ENCODE results near the gene WDR33.

The WDR33 gene

GRCh38 chr2:127671557-127672302, 139.2 kb downstream of the WDR33 start:
- no peak for DNase-seq (ENCODE audit: low read depth)

DNA sequence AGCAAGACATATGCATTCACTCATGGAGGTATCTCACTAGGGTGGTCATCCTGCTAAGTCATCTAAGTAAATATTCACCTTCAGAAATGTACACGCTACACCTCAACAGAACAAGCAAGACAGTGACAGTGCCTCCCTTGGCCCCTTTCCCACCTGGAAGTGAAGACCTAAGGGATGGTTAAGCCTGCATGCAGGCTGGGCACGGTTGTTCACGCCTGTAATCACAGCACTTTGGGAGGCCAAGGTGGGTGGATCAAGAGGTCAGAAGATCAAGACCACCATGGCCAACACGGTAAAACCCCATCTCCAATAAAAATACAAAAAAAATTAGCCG, 140.0 kb downstream of the WDR33 start:
- no peak for DNase-seq (ENCODE audit: low read depth)

DNA sequence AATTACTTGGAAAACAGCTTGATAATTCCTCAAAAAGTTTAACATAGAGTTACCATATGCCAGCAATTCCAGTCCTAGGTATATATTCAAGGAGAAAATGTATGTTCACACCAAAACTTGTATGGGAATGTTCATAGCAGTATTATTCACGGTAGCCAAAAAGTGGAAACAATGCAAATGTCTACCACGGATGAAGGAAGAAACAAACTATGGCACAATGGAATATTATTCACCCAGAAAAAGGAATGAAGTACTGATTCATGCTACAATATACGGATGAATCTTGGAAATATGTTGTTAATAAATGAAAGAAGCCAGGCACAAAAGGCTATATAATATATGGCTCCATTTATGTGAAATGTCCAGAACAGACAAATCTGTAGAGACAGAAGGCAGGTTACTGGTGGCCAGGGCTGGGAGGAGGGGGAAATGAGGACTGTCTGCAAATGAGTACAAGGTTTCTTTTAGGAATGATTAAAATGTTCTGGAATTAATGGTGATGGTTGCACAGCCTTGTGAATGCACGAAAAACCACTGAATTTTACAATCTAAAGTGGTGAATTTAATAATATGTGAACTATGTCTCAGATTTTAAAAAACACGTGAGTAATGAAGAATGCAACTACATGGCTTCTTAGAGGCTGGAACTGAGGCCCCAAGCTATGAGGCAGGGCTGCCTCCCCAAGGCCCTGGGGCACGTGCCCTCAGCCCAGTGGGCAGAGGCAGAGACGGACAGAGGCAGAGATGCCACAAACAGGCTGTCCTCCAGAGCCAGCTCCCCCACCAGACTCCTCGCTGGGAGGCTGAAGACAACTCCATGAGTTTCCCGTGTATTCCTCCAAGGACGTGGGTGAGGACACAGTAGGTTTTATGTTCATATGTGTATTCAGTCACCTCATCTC, 140.7 kb downstream of the WDR33 start:
- no peak for DNase-seq (ENCODE audit: low read depth)

DNA sequence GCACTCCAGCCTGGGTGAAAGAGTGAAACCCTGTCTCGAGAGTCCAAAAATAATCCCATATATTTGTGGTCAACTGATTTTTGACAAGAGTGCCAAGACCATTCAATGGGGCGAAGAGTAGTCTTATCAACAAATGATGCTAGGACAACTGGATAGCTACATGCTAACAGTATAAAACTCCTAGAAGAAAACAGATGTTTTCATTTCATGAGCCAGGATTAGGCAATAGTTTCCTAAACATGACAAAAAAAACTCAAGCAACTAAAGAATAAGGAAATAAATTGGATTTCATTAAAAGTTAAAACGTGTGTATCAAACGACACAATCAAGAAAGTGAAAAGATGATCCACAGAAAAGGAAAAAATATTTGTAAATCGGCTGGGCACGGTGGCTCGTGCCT, 141.9 kb downstream of the WDR33 start:
- no peak for DNase-seq (ENCODE audit: low read depth)

DNA sequence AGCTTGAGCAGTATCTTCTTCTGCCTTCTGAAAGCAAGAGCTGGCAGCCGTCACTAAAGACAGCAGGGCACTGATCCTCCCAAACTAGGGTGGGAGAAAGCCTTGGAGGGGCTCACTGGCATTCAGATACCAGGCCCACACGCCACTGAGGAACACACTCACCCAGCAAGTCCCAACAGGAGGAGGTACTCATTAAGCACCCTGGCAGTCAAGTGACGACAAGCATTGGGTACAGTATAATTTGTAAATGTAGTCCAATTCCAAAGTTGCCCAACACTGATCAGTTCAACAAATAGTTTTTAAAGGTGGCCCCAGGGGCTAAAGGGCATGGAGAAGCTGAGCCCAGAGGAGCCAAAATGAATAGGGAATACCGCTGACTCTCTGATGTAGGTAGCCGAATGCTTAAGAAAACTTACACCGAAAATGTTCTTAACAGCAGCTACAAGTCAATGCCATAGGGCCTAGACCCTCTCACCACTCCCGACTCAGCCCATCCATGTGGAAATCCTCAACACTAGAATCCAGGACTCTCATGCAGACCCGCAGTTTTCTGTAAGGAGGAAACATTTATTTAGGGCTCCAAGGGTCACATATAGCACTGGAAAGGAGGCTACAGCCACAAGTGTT, 145.6 kb downstream of the WDR33 start:
- DNase-seq (ENCODE audit: low read depth), result no peak

- no peak for DNase-seq (ENCODE audit: low read depth)
Observed at GRCh38 chr2:127664895-127665225, 146.1 kb downstream of the WDR33 start.

DNA sequence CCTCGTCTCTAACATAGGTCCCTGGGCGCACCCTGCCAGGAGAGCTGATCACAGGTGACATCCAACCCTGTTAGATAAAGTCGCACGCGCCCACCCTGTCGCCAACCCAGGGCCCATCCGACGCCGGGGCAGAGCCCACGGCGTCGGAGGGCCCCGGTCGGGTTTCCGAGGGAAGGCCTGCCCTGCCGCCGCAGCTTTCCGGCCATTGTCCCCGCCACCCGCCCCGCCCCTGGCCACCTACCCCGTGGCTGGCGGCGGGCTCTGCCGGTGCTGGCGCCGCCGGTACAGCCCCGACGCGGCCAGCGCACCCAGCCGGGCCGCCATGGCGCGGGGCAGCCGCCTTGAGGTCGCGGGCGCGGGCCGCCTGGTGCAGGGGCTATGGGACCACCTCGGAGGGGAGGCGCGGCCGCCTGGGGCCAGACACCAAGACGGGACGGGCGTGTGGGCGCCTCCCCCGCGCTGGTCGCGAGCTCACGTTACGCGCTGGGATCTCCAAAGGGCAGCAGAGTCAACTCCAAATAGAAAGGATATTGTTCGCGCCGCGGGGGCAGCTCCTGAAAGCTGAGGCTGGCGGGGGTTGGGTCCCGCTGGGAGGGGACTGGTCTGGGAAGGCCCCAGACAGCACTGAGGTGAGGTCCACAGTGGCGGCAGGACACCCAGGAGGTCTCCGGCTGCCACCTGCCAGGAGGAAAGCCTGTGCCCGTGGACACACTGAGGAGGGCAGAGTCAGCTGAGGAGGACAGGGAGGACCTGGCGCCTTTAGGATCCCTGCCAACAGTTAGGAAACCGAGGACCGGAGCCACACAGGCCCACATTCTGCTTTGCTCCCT, 146.7 kb downstream of the WDR33 start:
- no peak for DNase-seq (ENCODE audit: low read depth)

DNA sequence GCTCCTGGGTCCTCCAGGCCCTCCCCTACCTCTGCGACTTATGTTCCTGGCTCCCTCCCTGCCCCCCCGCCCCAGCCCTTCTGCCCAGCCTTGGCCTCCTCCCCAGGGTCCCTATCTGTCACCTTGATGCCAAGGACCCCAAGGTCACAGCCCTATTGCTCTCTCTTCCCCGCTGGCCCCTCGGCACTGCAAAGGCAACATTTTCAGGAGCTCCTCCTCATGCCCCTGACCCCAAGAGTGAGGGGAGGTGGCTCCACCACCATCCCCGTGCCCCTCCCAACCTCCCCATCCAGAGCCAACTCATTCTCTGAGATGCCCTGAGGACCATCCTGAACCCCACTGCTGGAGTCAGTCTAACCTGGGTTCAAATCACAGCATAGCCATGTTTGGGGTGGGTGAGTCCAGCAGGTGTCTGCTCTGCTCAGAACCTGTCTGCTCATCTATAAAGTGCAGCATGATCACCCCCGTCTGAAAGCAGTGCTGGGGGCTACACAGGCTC, 147.4 kb downstream of the WDR33 start:
- DNase-seq (ENCODE audit: low read depth), result no peak

GRCh38 chr2:127662937-127663565, 147.9 kb downstream of the WDR33 start:
- DNase-seq (ENCODE audit: low read depth), result no peak

DNA sequence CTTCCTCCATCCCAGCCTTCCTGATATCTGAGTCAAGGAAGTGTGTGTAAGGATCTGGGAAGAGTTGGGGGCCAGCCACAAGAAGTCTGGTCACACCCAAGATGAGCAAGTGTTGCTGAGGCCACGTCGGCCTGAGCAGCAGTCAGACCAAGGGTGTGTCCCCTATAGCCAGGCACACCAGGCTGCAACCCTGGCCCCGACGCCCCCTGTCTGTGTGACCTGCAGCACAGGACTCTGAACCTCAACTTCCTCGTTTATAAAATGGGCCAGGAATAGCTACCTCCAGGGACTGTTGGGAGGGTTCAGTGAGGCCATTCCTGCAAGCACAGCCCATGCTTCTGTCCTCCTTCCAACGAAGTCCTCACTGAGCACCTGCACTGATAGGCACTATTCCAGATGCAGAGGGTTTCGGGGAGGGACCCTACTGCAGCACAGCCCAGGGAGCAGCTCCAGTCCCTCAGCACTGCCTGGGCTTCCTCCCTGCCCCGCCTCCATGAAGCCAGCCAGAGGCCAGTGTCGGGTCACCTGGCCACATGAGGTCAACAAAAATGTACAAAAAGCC, 148.9 kb downstream of the WDR33 start:
- no peak for DNase-seq (ENCODE audit: low read depth)

GRCh38 chr2:127661072-127661649, 149.8 kb downstream of the WDR33 start:
- no peak for DNase-seq (ENCODE audit: low read depth)

- DNase-seq (ENCODE audit: low read depth), result no peak
Observed at GRCh38 chr2:127660291-127660578, 150.7 kb downstream of the WDR33 start.

- no peak for DNase-seq (ENCODE audit: low read depth)
Observed at GRCh38 chr2:127659408-127660290, 151.3 kb downstream of the WDR33 start.

- DNase-seq (ENCODE audit: low read depth), result no peak
Observed at GRCh38 chr2:127658641-127659407, 152.1 kb downstream of the WDR33 start.

- DNase-seq (ENCODE audit: low read depth), result no peak
Observed at GRCh38 chr2:127658146-127658545, 152.8 kb downstream of the WDR33 start.

GRCh38 chr2:127657232-127657595, 153.8 kb downstream of the WDR33 start:
- no peak for DNase-seq (ENCODE audit: low read depth)

DNA sequence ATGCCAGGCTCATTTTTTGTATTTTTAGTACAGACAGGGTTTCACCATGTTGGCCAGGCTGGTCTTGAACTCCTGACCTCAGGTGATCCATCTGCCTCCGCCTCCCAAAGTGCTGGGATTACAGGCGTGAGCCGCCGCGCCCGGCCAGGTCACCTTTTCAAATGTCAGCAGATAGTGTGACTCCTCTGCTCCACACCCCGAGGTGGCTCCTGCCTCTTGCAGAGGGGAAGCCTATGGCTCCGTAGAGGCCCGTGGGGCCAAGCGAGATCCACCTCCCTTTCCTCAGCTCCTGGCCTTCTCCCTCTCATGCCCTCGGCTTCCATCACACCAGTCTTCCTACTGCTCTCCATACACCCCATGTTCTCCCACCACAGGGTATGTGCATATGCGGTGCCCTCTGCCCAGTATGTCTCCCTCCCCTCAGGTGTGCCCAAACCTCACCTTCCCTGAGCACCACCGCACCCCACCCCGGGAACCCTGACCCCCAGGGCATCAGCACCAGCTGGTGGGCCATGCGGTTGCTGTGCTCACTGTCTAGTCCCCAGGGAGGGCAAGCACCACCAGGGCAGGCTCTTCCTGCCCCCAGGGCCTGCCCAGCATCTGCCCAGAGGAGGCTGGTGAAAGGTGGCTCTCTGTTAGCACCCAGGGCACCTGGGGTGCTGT, 154.3 kb downstream of the WDR33 start:
- DNase-seq (ENCODE audit: low read depth), result no peak

DNA sequence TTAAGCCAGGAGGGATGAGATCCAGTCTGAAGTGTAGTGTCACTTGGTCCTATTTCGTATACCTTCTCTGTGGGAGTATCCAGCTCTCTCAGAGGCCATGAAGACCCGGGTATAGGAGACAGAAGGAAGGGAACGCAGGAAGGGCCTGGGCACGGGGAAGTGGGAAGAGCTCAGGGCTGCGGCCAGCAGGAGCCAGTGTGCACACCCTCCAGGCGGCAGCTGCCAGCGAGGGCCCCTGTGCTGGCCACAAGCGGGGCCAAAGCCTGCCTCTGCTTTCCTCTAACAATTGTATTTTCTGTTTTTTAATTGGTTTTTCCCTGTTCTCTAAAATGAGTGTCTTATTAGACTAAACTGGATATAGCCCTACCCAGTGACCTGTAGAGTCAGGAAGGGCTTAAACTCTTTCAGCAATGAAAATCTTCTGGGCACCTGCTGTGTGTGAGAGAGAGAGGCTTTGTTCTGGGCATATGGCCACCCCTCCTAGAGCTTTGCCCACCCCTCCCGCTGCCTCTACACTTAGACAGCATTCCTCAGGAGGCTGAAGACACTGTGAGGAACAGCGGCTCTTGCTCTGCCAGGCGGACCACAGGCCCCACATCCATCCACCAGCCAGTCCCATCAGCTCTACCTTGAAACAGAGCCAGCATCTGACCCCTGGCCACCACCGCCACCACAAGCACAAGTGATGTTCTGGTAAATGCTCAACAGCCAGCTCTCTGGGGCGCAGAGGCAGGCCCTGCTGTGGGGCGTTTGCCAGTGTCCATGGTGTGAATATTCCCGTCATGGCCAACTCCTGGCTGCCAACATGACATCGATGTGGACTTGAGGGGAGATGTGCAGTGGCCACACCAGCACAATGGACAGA, 155.5 kb downstream of the WDR33 start:
- DNase-seq (ENCODE audit: low read depth), result no peak

All from activated T-cell treated with anti-CD3 and anti-CD28 coated beads for 24 hours (primary cell).